Fibroblast of pulmonary artery (primary cell): ENCODE data around the gene KIF7.
A peak's percentile ranks its signal among the peaks of the same experiment; 100 is the strongest.
"Not testable (repeated sequence)": the region's sequence is repeated elsewhere in the genome, so short reads cannot be mapped to it uniquely, and the experiment has no call there.

Experiments used
- DNase-seq: peaks from one replicate; pipeline ENCODE4 v3.0.0-alpha.2; 2010; ENCODE audit warnings: low read depth
- H3K4me3 ChIP-seq: replicated peaks from 2 replicates; pipeline ENCODE4 v1.5.1; 2011; ENCODE audit warnings: low read depth, mild to moderate bottlenecking, control low read depth, low read length, moderate library complexity
- TF ChIP-seq, protein P1 (sequence below): IDR thresholded peaks from 2 replicates; pipeline ENCODE4 v1.5.1; 2011; ENCODE audit warnings: mild to moderate bottlenecking, control low read depth, low read length, inconsistent platforms; ENCODE audit errors: missing control alignments

The KIF7 gene

GRCh38 chr15:89690276-89691218 is 35.3 kb upstream of the KIF7 start, which contains the start of the genes PEX11A and WDR93:
PEX11A (minus strand) TSS chr15:89690754; CDS start chr15:89690632, 122 bp downstream.
WDR93 (plus strand) TSS chr15:89690811; CDS start chr15:89701747, 10,936 bp downstream.
- TF ChIP-seq, protein P1, sequence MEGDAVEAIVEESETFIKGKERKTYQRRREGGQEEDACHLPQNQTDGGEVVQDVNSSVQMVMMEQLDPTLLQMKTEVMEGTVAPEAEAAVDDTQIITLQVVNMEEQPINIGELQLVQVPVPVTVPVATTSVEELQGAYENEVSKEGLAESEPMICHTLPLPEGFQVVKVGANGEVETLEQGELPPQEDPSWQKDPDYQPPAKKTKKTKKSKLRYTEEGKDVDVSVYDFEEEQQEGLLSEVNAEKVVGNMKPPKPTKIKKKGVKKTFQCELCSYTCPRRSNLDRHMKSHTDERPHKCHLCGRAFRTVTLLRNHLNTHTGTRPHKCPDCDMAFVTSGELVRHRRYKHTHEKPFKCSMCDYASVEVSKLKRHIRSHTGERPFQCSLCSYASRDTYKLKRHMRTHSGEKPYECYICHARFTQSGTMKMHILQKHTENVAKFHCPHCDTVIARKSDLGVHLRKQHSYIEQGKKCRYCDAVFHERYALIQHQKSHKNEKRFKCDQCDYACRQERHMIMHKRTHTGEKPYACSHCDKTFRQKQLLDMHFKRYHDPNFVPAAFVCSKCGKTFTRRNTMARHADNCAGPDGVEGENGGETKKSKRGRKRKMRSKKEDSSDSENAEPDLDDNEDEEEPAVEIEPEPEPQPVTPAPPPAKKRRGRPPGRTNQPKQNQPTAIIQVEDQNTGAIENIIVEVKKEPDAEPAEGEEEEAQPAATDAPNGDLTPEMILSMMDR = no peak
- H3K4me3 ChIP-seq = peak within 1 kb of the TSS; percentile 94
- peak; percentile 72 for DNase-seq

- not testable (repeated sequence) for DNase-seq
- H3K4me3 ChIP-seq = peak overlapping the region; percentile 94
Observed at GRCh38 chr15:89689930-89690275, 34.6 kb upstream of the KIF7 start.

DNA sequence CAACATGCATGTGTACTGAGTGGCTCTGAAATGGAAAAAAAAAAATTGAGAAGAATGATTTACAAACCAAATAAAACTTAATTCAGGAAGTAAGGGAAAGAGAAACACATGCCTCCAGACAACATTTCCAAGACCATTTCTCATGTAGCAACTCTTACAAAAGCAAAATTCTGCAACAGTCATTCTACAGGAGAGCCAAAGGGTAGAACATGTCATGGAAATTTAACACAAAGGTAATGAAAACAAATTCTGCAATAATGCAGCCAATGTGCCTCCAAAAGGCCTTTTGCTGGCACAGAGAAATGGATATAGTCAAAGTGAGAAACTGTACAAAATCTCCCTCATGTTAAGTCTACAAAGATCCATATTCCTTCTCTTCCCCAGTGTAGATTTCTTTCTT is 31.3 kb upstream of the KIF7 start:
- TF ChIP-seq, protein P1 = no peak
- DNase-seq = no peak
- no peak overlapping the region for H3K4me3 ChIP-seq

DNA sequence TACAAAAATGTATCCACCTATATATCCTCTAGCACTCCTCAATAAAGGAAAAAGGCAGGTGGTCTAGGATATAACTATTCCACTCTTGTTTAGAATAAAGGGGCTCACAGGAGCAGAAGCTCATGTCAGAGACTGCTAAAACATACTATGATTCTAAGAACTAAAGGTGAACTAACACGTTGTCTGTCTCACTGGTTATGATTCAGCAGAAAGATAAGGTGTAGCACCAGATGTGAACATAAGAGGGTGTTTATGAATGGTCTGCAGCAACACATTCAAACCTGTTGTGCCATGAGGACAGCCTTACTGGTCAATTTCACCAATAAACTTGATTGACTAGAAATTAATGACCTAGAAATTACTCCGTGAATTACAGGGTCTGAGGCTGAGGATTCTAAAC is 30.7 kb upstream of the KIF7 start:
- TF ChIP-seq, protein P1 = no peak
- no peak for DNase-seq
- no peak overlapping the region for H3K4me3 ChIP-seq

- H3K4me3 ChIP-seq = no peak overlapping the region
- no peak for DNase-seq
- TF ChIP-seq, protein P1 = no peak
Observed at GRCh38 chr15:89681146-89681545, 25.9 kb upstream of the KIF7 start.

GRCh38 chr15:89680282-89680873 is 25.1 kb upstream of the KIF7 start:
- H3K4me3 ChIP-seq = no peak overlapping the region
- TF ChIP-seq, protein P1 = no peak
- DNase-seq = peak; percentile 94

DNA sequence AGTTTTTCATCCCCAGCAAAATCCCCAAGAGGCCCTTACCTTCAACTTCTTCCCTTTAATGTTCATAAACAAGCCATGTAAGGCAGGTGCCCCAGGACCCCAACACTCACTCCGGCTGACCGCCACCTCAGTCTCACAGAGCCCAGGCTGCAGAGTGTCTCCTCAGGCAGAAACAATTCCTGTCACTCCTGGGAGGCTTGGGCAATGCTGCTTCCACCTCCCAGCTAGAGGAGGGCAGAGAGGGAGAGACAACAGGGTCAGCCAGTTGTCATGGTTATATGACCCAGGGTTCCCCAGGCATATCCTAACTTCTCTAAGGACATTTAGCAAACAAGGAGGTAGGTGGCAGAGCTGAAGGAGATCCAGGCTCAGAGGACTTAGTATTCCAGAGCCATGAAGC is 23.9 kb upstream of the KIF7 start, which contains the start of gene PLIN1:
PLIN1 (minus strand) TSS at position 156 of the 400 bp plus-strand sequence. CDS start 1,878 bp downstream, outside the sequence.
- no peak within 1 kb of the TSS for H3K4me3 ChIP-seq
- DNase-seq = no peak
- TF ChIP-seq, protein P1 = no peak
